Endothelial cell of umbilical vein (primary cell): ENCODE results near the gene FHIT. TPM values are rescaled to one million over a fixed set of nuclear protein-coding genes. Genes with fewer than 3 reads are reported as not detected.

Source experiments
- BruUV-seq: library from RNA; stranded (reverse); fragments of 400-500 nt; replicated peaks from 2 replicates; lab custom pipeline; 2021; lab: Mats Ljungman, UMichigan
- CTCF ChIA-PET: fragments of 300-600, 350-600 bp; sonication (Branson Sonifier 250); formaldehyde crosslinking; loops from one replicate; lab custom pipeline; 2021; ENCODE audit warnings: antibody characterized with exemption, inconsistent platforms; lab: Charles Lee
- POLR2A ChIA-PET: fragments of 300-600, 350-600 bp; sonication (Branson Sonifier 250); formaldehyde crosslinking; loops from one replicate; lab custom pipeline; 2021; ENCODE audit warnings: antibody characterized with exemption, inconsistent platforms; lab: Charles Lee
- DNase-seq: peaks from one replicate; pipeline ENCODE4 v3.0.0-alpha.2; 2011; ENCODE audit warnings: low read depth, low spot score
- FAIRE-seq: peaks from 2 replicates; lab custom pipeline; 2011; peaks lifted over from hg19 to GRCh38; lab: Jason Lieb, UNC
- H2AFZ ChIP-seq: 2 replicates; pipeline ENCODE4 v1.6.0; 2012; ENCODE audit warnings: low read depth, low read length, control low read depth, inconsistent platforms
- H3K27ac ChIP-seq: 2 replicates; pipeline ENCODE4 v1.5.1; 2011; ENCODE audit warnings: low read depth, mild to moderate bottlenecking, control low read depth, low read length, moderate library complexity; ENCODE audit not compliant: insufficient read depth
- H3K27me3 ChIP-seq, 2 experiments: 2 replicates each; pipeline versions ENCODE4 v1.6.0 to v1.6.1; 2011; ENCODE audit warnings: low read length in 2 of 2, mixed read lengths in 1 of 2; ENCODE audit not compliant: control insufficient read depth in 2 of 2, insufficient read depth in 2 of 2
- H3K36me3 ChIP-seq, 2 experiments: 2 replicates in 1 of 2; 3 replicates in 1 of 2; pipeline ENCODE4 v1.5.1; 2011; ENCODE audit warnings: low read length in 2 of 2, mild to moderate bottlenecking in 1 of 2, moderate library complexity in 1 of 2; ENCODE audit not compliant: control insufficient read depth in 2 of 2, insufficient read depth in 2 of 2; ENCODE audit errors: extremely low read depth in 1 of 2
- H3K4me1 ChIP-seq: 3 replicates; pipeline ENCODE4 v1.5.1; 2011; ENCODE audit warnings: mild to moderate bottlenecking, low read length; ENCODE audit not compliant: control insufficient read depth, insufficient read depth; ENCODE audit errors: extremely low read depth
- H3K4me2 ChIP-seq: 2 replicates; pipeline ENCODE4 v1.6.1; 2011; ENCODE audit warnings: low read length, control low read depth, mixed read lengths; ENCODE audit not compliant: insufficient read depth
- H3K4me3 ChIP-seq, 3 experiments: fragments of 200-600 bp in 1 of 3; sonication (generic), shearing (Covaris generic) in 1 of 3; replicated peaks in 1 of 3; 2 replicates each; pipeline ENCODE4 v1.5.1; 2011 to 2016; ENCODE audit warnings: control low read depth in 3 of 3, low read length in 3 of 3, mild to moderate bottlenecking in 2 of 3, inconsistent platforms in 1 of 3, low read depth in 1 of 3, moderate library complexity in 1 of 3; ENCODE audit not compliant: insufficient read depth in 1 of 3
- H3K79me2 ChIP-seq: 2 replicates; pipeline ENCODE4 v1.6.0; 2012; ENCODE audit warnings: low read length, inconsistent platforms; ENCODE audit not compliant: control insufficient read depth, insufficient read depth
- H3K9ac ChIP-seq: replicated peaks from 2 replicates; pipeline ENCODE3; 2011; ENCODE audit warnings: low read length, control low read depth; ENCODE audit not compliant: insufficient read depth; ENCODE audit errors: extremely low read depth
- H3K9me1 ChIP-seq: replicated peaks from 3 replicates; pipeline ENCODE4 v1.6.0; 2011; ENCODE audit warnings: mild to moderate bottlenecking, low read length; ENCODE audit not compliant: control insufficient read depth, insufficient read depth; ENCODE audit errors: extremely low read depth
- H3K9me3 ChIP-seq: replicated peaks from 2 replicates; pipeline ENCODE4 v1.5.1; 2012; ENCODE audit warnings: low read length, inconsistent platforms; ENCODE audit not compliant: control insufficient read depth, insufficient read depth
- H4K20me1 ChIP-seq: replicated peaks from 2 replicates; pipeline ENCODE3; 2011; ENCODE audit warnings: mild to moderate bottlenecking, low read length; ENCODE audit not compliant: control insufficient read depth, insufficient read depth; ENCODE audit errors: extremely low read depth
- CTCF ChIP-seq, 2 donors: IDR thresholded peaks; 1 replicate in 1 of 2; 2 replicates in 1 of 2; pipeline ENCODE4 v1.5.1; 2011; ENCODE audit warnings: low read length in 2 of 2, mild to moderate bottlenecking in 2 of 2, moderate library complexity in 2 of 2, control low read depth in 1 of 2, inconsistent platforms in 1 of 2, low read depth in 1 of 2; ENCODE audit not compliant: insufficient read depth in 1 of 2; ENCODE audit errors: extremely low read depth in 1 of 2
- EZH2 ChIP-seq: IDR thresholded peaks from 2 replicates; pipeline ENCODE4 v1.6.1; 2012; ENCODE audit warnings: borderline replicate concordance, low read depth, mild to moderate bottlenecking, moderate library complexity, low read length, inconsistent platforms; ENCODE audit not compliant: severe bottlenecking
- FOS ChIP-seq: IDR thresholded peaks from 2 replicates; pipeline ENCODE4 v1.6.1; 2011; ENCODE audit warnings: mild to moderate bottlenecking, low read length, moderate library complexity, borderline replicate concordance; ENCODE audit not compliant: insufficient read depth
- GATA2 ChIP-seq: IDR thresholded peaks from 2 replicates; pipeline ENCODE4 v1.7.0; 2011; ENCODE audit warnings: low read depth, mild to moderate bottlenecking, moderate library complexity, mixed read lengths, low read length; ENCODE audit not compliant: insufficient read length, insufficient read depth
- JUN ChIP-seq: IDR thresholded peaks from 2 replicates; pipeline ENCODE4 v1.6.1; 2011; ENCODE audit warnings: borderline replicate concordance, low read depth; ENCODE audit not compliant: insufficient read length, insufficient read depth
- MAX ChIP-seq: IDR thresholded peaks from 2 replicates; pipeline ENCODE4 v1.6.1; 2011; ENCODE audit not compliant: insufficient read depth, insufficient read length
- MYC ChIP-seq: IDR thresholded peaks from one replicate; pipeline ENCODE4 v1.6.1; 2011; ENCODE audit warnings: mild to moderate bottlenecking, low read depth, low read length
- POLR2A ChIP-seq: IDR thresholded peaks from 2 replicates; pipeline ENCODE4 v1.6.1; 2012; ENCODE audit warnings: low read depth, mild to moderate bottlenecking, control low read depth, low read length
- POLR2AphosphoS5 ChIP-seq: IDR thresholded peaks from 2 replicates; pipeline ENCODE4 v1.6.1; 2012; ENCODE audit warnings: low read depth, mild to moderate bottlenecking, control low read depth, low read length, moderate library complexity; ENCODE audit not compliant: insufficient read depth
- dilution Hi-C: fragments of 300-500 bp; cut with MboI; formaldehyde crosslinking; loops from one replicate; pipeline ENCODE4 v1.15.0; 2019; ENCODE audit warnings: low sequenced_read_pairs; ENCODE audit not compliant: extremely low pct_ligation_motif_present
- intact Hi-C: fragments of 100-400 bp; cut with micrococcal nuclease; formaldehyde crosslinking; loops from one replicate; pipeline ENCODE4 v1.10.0; 2022
- polyA plus RNA-seq, 4 experiments: library from polyadenylated mRNA; depleted of rRNA in 3 of 4; stranded (reverse) in 3 of 4; unstranded in 1 of 4; fragments of >200 nt; gene quantifications; 2 replicates each; pipeline versions ENCODE4 v1.2.1 to v1.2.3, GENCODE V29; 2011 to 2012; ENCODE audit warnings: missing spikeins in 1 of 4
- total RNA-seq: library from RNA; stranded (reverse); gene quantifications from 2 replicates; pipeline ENCODE4 v1.2.3, GENCODE V29; 2021

FHIT gene
- total and polyA plus RNA-seq, 2 donors (not counting 3 experiments of a cell fraction or from before 2014, with no cell fraction given) = 0.47 to 2.2 TPM

GRCh38 chr3:60001369-60001768 lies 1249.9 kb downstream of the FHIT start:
- H2AFZ ChIP-seq = no peak overlapping the region
- TF ChIP-seq MAX = no peak
- no peak for TF ChIP-seq CTCF (IDR thresholded peaks at IDR 0.05; ENCODE audit: extremely low read depth in 1 of 2, insufficient read depth in 1 of 2, low read depth in 1 of 2, low read length in 2 of 2)
- TF ChIP-seq MYC = no peak
- TF ChIP-seq POLR2A = no peak
- no peak for TF ChIP-seq FOS
- no peak for TF ChIP-seq EZH2
- no peak for TF ChIP-seq JUN
- TF ChIP-seq POLR2AphosphoS5 = no peak
- no peak for TF ChIP-seq GATA2
- H3K4me2 ChIP-seq = no peak overlapping the region
- BruUV-seq = no TSS peak
- H3K9ac ChIP-seq = no peak overlapping the region
- H3K27me3 ChIP-seq = no peaks in the 10 kb centered on the region
- FAIRE-seq = no peak
- ChIA-PET CTCF (no interaction called here), POLR2A (no interaction called here)
- intact Hi-C loops (no loop called here), dilution Hi-C loops (no loop called here)
- no peaks in the 10 kb centered on the region for H3K9me3 ChIP-seq
- H3K9me1 ChIP-seq = no peaks in the 10 kb centered on the region
- no peaks in the 10 kb centered on the region for H3K4me1 ChIP-seq
- no peaks in the 10 kb centered on the region for H4K20me1 ChIP-seq
- H3K27ac ChIP-seq = no peak overlapping the region
- no peak overlapping the region for H3K4me3 ChIP-seq
- no peaks in the 10 kb centered on the region for H3K36me3 ChIP-seq
- no peaks in the 10 kb centered on the region for H3K79me2 ChIP-seq
- DNase-seq = no peak
